ENCODE data around the gene ATP2B2. TPM values are rescaled to one million over a fixed set of nuclear protein-coding genes. Genes with fewer than 3 reads are reported as not detected.
A peak's percentile ranks its signal among the peaks of the same experiment; 100 is the strongest.

ATP2B2 gene
- total and polyA plus RNA-seq, 10 of the 15 experiments (the other 5 are each of a cell fraction or from before 2014, with no cell fraction given) = 0.04 TPM; not detected in 9

MicroRNA genes within 50 kb of the gene (microRNA counts, 767-probe panel; counts per million panel counts)
- 1,650 counts per million, percentile 63 among the panel's probes with 10 or more counts for microRNA hsa-miR-378b
- microRNA hsa-miR-885-3p = 1,438 counts per million, percentile 53 among the panel's probes with 10 or more counts
- microRNA hsa-miR-885-5p = 1,761 counts per million, percentile 68 among the panel's probes with 10 or more counts

Small RNA genes lying within 50 kb of the gene (microRNA-seq; reads per million reads assigned to microRNA genes)
- gene MIR378B (2.6 reads per million, percentile 11 among the genes with 10 or more reads in this experiment), gene MIR885 (not detected)

Small RNA genes lying within 50 kb of the gene (small RNA-seq; reads per million reads assigned to genes)
- 1.3 reads per million, percentile 44 among the genes with 10 or more reads in this experiment for gene MIR378B
- not detected for gene MIR885
- gene RF02126 = not detected

Other genes with a start within 250 kb of the ATP2B2 start
- gene GHRL, start 212.6 kb downstream of the ATP2B2 start, total RNA-seq (2014; rRNA removed) = 0.73 TPM in 1 of 2 replicates, not detected in the other
- gene GHRL, start 212.6 kb downstream of the ATP2B2 start, total RNA-seq (2014; rRNA removed; fragmentation: Illumina TruSeq; extraction: Trizol) = 0.55 and 0.67 TPM in 2 replicates
- 1.4 and 2.2 TPM in 2 replicates for gene GHRL, start 212.6 kb downstream of the ATP2B2 start, total RNA-seq (2021)
- gene GHRL, start 212.6 kb downstream of the ATP2B2 start, polyA plus RNA-seq (2011; rRNA removed) = 1.7 and 1.8 TPM in 2 replicates
- 0.60 TPM in 1 of 2 replicates, not detected in the other for gene GHRL, start 212.6 kb downstream of the ATP2B2 start, polyA plus RNA-seq (2014; fragmentation: Illumina TruSeq; extraction: Trizol)
- under 1 TPM; 0.35 to 0.58 TPM for gene GHRL, start 212.6 kb downstream of the ATP2B2 start, polyA plus RNA-seq (2014; fragmentation: Nextera tagmentation; extraction: Ambion mirVana)
- gene GHRL, start 212.6 kb downstream of the ATP2B2 start, polyA plus RNA-seq (2014; rRNA removed) = 1.0 and 2.4 TPM in 2 replicates
- gene GHRL, start 212.6 kb downstream of the ATP2B2 start, polyA plus RNA-seq (2016; fragmentation: Nextera tagmentation; extraction: Ambion mirVana) = 1 to 10 TPM; 1.0 to 1.1 TPM
- gene SEC13, start 184.5 kb downstream of the ATP2B2 start, total RNA-seq (2014; rRNA removed) = 165 and 172 TPM in 2 replicates
- gene SEC13, start 184.5 kb downstream of the ATP2B2 start, total RNA-seq (2014; rRNA removed; fragmentation: Illumina TruSeq; extraction: Trizol) = 100 and 115 TPM in 2 replicates
- 113 and 117 TPM in 2 replicates for gene SEC13, start 184.5 kb downstream of the ATP2B2 start, total RNA-seq (2021)
- 62.9 and 89.1 TPM in 2 replicates for gene SEC13, start 184.5 kb downstream of the ATP2B2 start, polyA plus RNA-seq (2011; rRNA removed)
- 59.6 and 134 TPM in 2 replicates for gene SEC13, start 184.5 kb downstream of the ATP2B2 start, polyA plus RNA-seq (2014; fragmentation: Illumina TruSeq; extraction: Trizol)
- 10 to 100 TPM; 42.8 to 55.6 TPM for gene SEC13, start 184.5 kb downstream of the ATP2B2 start, polyA plus RNA-seq (2014; fragmentation: Nextera tagmentation; extraction: Ambion mirVana)
- 119 and 128 TPM in 2 replicates for gene SEC13, start 184.5 kb downstream of the ATP2B2 start, polyA plus RNA-seq (2014; rRNA removed)
- 100 to 1,000 TPM; 211 to 229 TPM for gene SEC13, start 184.5 kb downstream of the ATP2B2 start, polyA plus RNA-seq (2016; fragmentation: Nextera tagmentation; extraction: Ambion mirVana)